ENCODE data around the gene TPTE.

DNA sequence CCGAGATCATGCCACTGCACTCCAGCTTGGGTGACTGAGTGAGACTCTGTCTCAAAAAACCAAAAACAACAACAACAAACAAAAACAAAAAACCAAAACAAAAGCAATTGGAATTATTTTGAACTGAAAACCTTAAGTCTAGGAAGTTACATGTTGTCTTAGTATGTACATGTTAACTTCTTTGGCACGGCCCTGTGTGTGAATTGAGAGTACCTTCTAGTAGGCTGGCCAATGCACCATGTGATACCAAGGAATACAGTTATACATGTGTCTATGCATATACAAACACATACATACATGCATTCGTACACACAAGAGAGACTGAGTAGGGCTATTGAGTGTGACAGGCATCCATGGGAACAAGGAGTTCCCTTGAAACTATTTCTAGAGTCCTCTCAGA is 18.6 kb downstream of the TPTE start:
- TF ChIP-seq, protein P1, sequence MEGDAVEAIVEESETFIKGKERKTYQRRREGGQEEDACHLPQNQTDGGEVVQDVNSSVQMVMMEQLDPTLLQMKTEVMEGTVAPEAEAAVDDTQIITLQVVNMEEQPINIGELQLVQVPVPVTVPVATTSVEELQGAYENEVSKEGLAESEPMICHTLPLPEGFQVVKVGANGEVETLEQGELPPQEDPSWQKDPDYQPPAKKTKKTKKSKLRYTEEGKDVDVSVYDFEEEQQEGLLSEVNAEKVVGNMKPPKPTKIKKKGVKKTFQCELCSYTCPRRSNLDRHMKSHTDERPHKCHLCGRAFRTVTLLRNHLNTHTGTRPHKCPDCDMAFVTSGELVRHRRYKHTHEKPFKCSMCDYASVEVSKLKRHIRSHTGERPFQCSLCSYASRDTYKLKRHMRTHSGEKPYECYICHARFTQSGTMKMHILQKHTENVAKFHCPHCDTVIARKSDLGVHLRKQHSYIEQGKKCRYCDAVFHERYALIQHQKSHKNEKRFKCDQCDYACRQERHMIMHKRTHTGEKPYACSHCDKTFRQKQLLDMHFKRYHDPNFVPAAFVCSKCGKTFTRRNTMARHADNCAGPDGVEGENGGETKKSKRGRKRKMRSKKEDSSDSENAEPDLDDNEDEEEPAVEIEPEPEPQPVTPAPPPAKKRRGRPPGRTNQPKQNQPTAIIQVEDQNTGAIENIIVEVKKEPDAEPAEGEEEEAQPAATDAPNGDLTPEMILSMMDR (IDR thresholded peaks at IDR 0.05 in 2 of 3, conservative IDR thresholded peaks at IDR 0.05 in 1 of 3; ENCODE audit: borderline replicate concordance in 1 of 3, insufficient read depth in 1 of 3, low read depth in 2 of 3, low read length in 2 of 3), result no peak
- no peak for TF ChIP-seq FOSL1 (IDR thresholded peaks at IDR 0.05; ENCODE audit: low read depth)
- TF ChIP-seq, protein P2, sequence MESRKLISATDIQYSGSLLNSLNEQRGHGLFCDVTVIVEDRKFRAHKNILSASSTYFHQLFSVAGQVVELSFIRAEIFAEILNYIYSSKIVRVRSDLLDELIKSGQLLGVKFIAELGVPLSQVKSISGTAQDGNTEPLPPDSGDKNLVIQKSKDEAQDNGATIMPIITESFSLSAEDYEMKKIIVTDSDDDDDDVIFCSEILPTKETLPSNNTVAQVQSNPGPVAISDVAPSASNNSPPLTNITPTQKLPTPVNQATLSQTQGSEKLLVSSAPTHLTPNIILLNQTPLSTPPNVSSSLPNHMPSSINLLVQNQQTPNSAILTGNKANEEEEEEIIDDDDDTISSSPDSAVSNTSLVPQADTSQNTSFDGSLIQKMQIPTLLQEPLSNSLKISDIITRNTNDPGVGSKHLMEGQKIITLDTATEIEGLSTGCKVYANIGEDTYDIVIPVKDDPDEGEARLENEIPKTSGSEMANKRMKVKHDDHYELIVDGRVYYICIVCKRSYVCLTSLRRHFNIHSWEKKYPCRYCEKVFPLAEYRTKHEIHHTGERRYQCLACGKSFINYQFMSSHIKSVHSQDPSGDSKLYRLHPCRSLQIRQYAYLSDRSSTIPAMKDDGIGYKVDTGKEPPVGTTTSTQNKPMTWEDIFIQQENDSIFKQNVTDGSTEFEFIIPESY (IDR thresholded peaks at IDR 0.05; ENCODE audit: extremely low read depth, insufficient replicate concordance, low read length), result no peak
- no peak for TF ChIP-seq EZH2phosphoT487 (IDR thresholded peaks at IDR 0.05; ENCODE audit: borderline replicate concordance)
- TF ChIP-seq POLR2A (IDR thresholded peaks at IDR 0.05; ENCODE audit: borderline replicate concordance, extremely low read depth, insufficient read depth, insufficient read length), result no peak
- TF ChIP-seq EGR1 (IDR thresholded peaks at IDR 0.05; ENCODE audit: low read depth), result no peak
- no peak for TF ChIP-seq CBX3 (IDR thresholded peaks at IDR 0.05; ENCODE audit: low read depth)
- no peak for TF ChIP-seq SP1 (IDR thresholded peaks at IDR 0.05; ENCODE audit: low read depth)
- no peak for TF ChIP-seq EZH2 (IDR thresholded peaks at IDR 0.05)
- no peak for TF ChIP-seq YY1 (IDR thresholded peaks at IDR 0.05; ENCODE audit: extremely low read depth, insufficient replicate concordance, low read depth, low read length)
- TF ChIP-seq POLR2AphosphoS5 (IDR thresholded peaks at IDR 0.05; ENCODE audit: low read depth, low read length), result no peak
- TF ChIP-seq TCF7L2 (IDR thresholded peaks at IDR 0.05; ENCODE audit: borderline replicate concordance, extremely low read depth, insufficient read depth, insufficient read length), result no peak
- no peak for TF ChIP-seq SRF (IDR thresholded peaks at IDR 0.05; ENCODE audit: low read depth)
